DND-41 (cell line): Measurements from ENCODE around the gene PUM2.

Experiments used
- ATAC-seq: fragments of 200-7000 bp; cut with Tn5 transposase; 3 replicates; pipeline ENCODE4 v1.9.1; 2021; ENCODE audit warnings: low read depth; ENCODE audit not compliant: insufficient read depth
- DNase-seq: peaks from one replicate; pipeline ENCODE4 v3.0.0-alpha.2; 2020
- H2AFZ ChIP-seq: 2 replicates; pipeline ENCODE4 v1.6.0; 2012; ENCODE audit warnings: low read depth, low read length
- H3K27ac ChIP-seq: 2 replicates; pipeline ENCODE4 v1.5.1; 2012; ENCODE audit warnings: low read length, inconsistent platforms
- H3K27me3 ChIP-seq: fragments of 200-600 bp; sonication (generic); 2 replicates; pipeline ENCODE4 v1.6.0; 2012; ENCODE audit warnings: low read length, mild to moderate bottlenecking, inconsistent platforms; ENCODE audit not compliant: insufficient read depth, poor library complexity
- H3K36me3 ChIP-seq: 2 replicates; pipeline ENCODE4 v1.5.1; 2012; ENCODE audit warnings: low read length, inconsistent platforms; ENCODE audit not compliant: insufficient read depth
- H3K4me1 ChIP-seq: 2 replicates; pipeline ENCODE4 v1.5.1; 2012; ENCODE audit warnings: mild to moderate bottlenecking, low read length; ENCODE audit not compliant: insufficient read depth
- H3K4me2 ChIP-seq: 2 replicates; pipeline ENCODE4 v1.6.0; 2012; ENCODE audit warnings: mild to moderate bottlenecking, moderate library complexity, low read length, inconsistent platforms; ENCODE audit not compliant: insufficient read depth
- H3K4me3 ChIP-seq, 2 experiments: fragments of 200-600 bp in 1 of 2; shearing (Covaris generic) in 1 of 2; 2 replicates each; pipeline ENCODE4 v1.5.1; 2012 to 2016; ENCODE audit warnings: inconsistent platforms in 2 of 2, low read length in 2 of 2, mild to moderate bottlenecking in 2 of 2, low read depth in 1 of 2, moderate library complexity in 1 of 2
- H3K79me2 ChIP-seq: 2 replicates; pipeline ENCODE4 v1.6.0; 2012; ENCODE audit warnings: low read length, inconsistent platforms; ENCODE audit not compliant: insufficient read depth
- H3K9ac ChIP-seq: 2 replicates; pipeline ENCODE4 v1.6.0; 2012; ENCODE audit warnings: low read depth, mild to moderate bottlenecking, inconsistent platforms, low read length, moderate library complexity
- H3K9me3 ChIP-seq: 2 replicates; pipeline ENCODE4 v1.5.1; 2012; ENCODE audit warnings: low read length, moderate library complexity, mild to moderate bottlenecking, inconsistent platforms; ENCODE audit not compliant: insufficient read depth, severe bottlenecking
- H4K20me1 ChIP-seq: 2 replicates; pipeline ENCODE4 v1.6.0; 2012; ENCODE audit warnings: low read length; ENCODE audit not compliant: insufficient read depth
- EZH2 ChIP-seq: IDR thresholded peaks from 3 replicates; pipeline ENCODE4 v1.6.1; 2012; ENCODE audit warnings: borderline replicate concordance, low read depth, mild to moderate bottlenecking, moderate library complexity, low read length, inconsistent platforms; ENCODE audit not compliant: severe bottlenecking
- TF ChIP-seq, protein P1 (sequence below): IDR thresholded peaks from 2 replicates; pipeline ENCODE4 v1.5.1; 2012; ENCODE audit warnings: borderline replicate concordance, low read length, moderate library complexity, mild to moderate bottlenecking; ENCODE audit not compliant: poor library complexity, severe bottlenecking; ENCODE audit errors: extremely low read depth

Gene PUM2

DNA sequence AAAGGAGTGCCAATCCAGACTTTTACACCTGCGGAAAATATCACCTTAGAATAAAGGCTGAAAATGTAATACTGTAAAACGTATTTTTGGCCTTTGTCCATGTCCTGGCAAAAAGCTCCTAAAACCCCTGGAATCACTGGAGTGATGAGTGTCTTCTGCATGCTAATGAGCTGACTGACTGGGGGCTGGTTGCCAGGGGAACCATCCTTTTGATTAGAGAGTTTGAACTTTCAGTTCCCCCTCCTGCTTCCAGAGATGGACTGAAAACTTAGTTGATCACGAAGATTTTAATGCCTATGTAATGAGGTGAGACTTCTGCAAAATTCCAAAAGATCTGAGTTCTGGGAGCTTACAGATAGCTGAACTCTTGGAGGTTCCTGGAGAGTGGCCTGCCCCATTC lies 20.5 kb downstream of the PUM2 start:
- Histone ChIP-seq H3K27ac (no peak overlapping the region), H3K4me2 (no peak overlapping the region), H3K4me3 (no peak overlapping the region), H3K9ac (no peak overlapping the region), H3K36me3 (peaks cover 60% of the 10 kb centered on the region), H3K27me3 (no peaks in the 10 kb centered on the region), H3K79me2 (peaks cover 99% of the 10 kb centered on the region), H3K9me3 (peaks cover 2% of the 10 kb centered on the region), H4K20me1 (peaks cover 96% of the 10 kb centered on the region), H3K4me1 (no peaks in the 10 kb centered on the region; the same call in 1 of the 2 replicates), H2AFZ (no peak overlapping the region)
- no peak for ATAC-seq
- TF ChIP-seq EZH2, result no peak
- TF ChIP-seq, protein P1, sequence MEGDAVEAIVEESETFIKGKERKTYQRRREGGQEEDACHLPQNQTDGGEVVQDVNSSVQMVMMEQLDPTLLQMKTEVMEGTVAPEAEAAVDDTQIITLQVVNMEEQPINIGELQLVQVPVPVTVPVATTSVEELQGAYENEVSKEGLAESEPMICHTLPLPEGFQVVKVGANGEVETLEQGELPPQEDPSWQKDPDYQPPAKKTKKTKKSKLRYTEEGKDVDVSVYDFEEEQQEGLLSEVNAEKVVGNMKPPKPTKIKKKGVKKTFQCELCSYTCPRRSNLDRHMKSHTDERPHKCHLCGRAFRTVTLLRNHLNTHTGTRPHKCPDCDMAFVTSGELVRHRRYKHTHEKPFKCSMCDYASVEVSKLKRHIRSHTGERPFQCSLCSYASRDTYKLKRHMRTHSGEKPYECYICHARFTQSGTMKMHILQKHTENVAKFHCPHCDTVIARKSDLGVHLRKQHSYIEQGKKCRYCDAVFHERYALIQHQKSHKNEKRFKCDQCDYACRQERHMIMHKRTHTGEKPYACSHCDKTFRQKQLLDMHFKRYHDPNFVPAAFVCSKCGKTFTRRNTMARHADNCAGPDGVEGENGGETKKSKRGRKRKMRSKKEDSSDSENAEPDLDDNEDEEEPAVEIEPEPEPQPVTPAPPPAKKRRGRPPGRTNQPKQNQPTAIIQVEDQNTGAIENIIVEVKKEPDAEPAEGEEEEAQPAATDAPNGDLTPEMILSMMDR, result no peak
- DNase-seq, result no peak

DNA sequence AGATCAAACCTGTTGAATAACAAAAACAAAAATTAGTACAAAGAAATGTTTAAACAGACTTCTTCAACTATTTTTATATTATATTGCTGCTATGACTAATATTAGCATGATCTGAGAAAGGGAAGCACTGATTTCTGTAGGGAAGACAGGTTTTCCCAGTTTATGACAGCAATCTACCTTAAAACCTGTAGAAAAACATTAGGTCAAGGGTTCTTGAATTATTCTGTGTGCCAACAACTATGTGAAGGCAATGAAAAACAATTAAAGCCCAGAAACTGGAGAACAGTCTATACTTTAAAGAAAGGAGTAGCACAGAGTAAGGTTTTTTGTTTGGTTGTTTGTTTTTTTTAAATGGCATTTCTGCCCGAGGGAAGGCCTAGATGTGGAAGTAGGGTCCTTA lies 23.3 kb downstream of the PUM2 start:
- H3K9me3 ChIP-seq, result peaks cover 2% of the 10 kb centered on the region
- H4K20me1 ChIP-seq, result peaks cover 97% of the 10 kb centered on the region
- ATAC-seq, result no peak
- H3K4me3 ChIP-seq, result no peak overlapping the region
- H3K9ac ChIP-seq, result no peak overlapping the region
- no peak for DNase-seq
- H3K4me1 ChIP-seq, result no peaks in the 10 kb centered on the region; the same call in 1 of the 2 replicates
- H3K36me3 ChIP-seq, result peaks cover 75% of the 10 kb centered on the region
- H3K4me2 ChIP-seq, result no peak overlapping the region
- H3K79me2 ChIP-seq, result peaks cover 99% of the 10 kb centered on the region
- no peaks in the 10 kb centered on the region for H3K27me3 ChIP-seq
- H2AFZ ChIP-seq, result no peak overlapping the region
- H3K27ac ChIP-seq, result no peak overlapping the region
- TF ChIP-seq, protein P1, result no peak
- no peak for TF ChIP-seq EZH2

DNA sequence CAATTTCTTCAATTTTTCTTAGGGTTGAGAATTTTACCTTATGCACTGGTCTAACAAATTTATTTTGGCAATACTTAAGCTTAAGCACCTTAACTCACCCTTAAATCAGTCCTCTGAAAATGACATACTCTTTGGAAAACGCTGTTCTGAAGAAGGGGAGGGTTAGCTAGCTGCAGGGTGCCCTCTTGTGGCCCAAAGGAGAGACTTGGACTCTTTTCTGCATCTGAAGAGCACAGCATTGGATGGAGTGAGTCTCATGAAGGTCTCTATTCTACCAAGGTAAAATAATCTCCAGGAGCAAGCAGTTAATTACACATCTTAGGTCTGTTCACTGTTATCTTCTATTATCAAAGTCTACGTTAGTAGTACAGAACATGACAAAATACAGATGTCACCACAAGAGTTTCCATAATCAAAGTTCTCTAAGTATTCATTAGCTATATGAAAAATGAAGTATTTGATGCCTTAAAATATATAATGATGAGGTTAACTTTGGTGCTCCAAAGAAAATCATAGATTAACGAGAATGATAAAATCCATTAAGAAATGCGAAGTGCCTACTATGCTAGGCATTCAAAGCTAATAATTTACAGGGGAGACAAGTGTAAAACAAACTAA lies 24.4 kb downstream of the PUM2 start:
- TF ChIP-seq, protein P1, result peak; percentile 84
- TF ChIP-seq EZH2, result no peak
- Histone ChIP-seq H3K4me3 (no peak overlapping the region), H3K4me1 (no peaks in the 10 kb centered on the region; the same call in 1 of the 2 replicates), H3K27ac (no peak overlapping the region), H3K9ac (no peak overlapping the region), H3K4me2 (no peak overlapping the region), H3K79me2 (peaks cover 99% of the 10 kb centered on the region), H3K9me3 (peaks cover 2% of the 10 kb centered on the region), H2AFZ (no peak overlapping the region), H3K27me3 (no peaks in the 10 kb centered on the region), H3K36me3 (peaks cover 76% of the 10 kb centered on the region), H4K20me1 (peaks cover 94% of the 10 kb centered on the region)
- peak; percentile 54 for DNase-seq
- ATAC-seq, result peak; percentile 94
